DND-41 (cell line): ENCODE results near the gene CHRNB2.

Experiments used
- EZH2 ChIP-seq: IDR thresholded peaks from 3 replicates; pipeline ENCODE4 v1.6.1; 2012; ENCODE audit warnings: borderline replicate concordance, low read depth, mild to moderate bottlenecking, moderate library complexity, low read length, inconsistent platforms; ENCODE audit not compliant: severe bottlenecking
- TF ChIP-seq, protein P1 (sequence below): IDR thresholded peaks from 2 replicates; pipeline ENCODE4 v1.5.1; 2012; ENCODE audit warnings: borderline replicate concordance, low read length, moderate library complexity, mild to moderate bottlenecking; ENCODE audit not compliant: poor library complexity, severe bottlenecking; ENCODE audit errors: extremely low read depth

DNA sequence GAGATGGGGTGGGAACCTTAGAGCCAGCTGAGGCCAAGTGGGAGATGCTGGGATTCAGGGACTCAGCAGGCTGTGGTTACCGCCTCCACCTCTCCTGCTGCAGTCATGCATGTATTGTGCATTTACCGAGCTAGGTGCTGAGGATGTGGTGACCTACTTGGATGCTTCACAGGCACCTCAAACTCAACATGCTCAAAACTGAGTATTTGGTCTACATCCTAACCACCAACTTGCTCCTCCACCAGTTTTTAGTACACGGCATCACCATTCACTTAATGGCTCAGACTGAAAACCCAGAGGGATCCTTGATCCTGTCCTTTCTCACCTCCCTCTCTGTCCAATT, 5.6 kb downstream of the CHRNB2 start:
- TF ChIP-seq, protein P1, sequence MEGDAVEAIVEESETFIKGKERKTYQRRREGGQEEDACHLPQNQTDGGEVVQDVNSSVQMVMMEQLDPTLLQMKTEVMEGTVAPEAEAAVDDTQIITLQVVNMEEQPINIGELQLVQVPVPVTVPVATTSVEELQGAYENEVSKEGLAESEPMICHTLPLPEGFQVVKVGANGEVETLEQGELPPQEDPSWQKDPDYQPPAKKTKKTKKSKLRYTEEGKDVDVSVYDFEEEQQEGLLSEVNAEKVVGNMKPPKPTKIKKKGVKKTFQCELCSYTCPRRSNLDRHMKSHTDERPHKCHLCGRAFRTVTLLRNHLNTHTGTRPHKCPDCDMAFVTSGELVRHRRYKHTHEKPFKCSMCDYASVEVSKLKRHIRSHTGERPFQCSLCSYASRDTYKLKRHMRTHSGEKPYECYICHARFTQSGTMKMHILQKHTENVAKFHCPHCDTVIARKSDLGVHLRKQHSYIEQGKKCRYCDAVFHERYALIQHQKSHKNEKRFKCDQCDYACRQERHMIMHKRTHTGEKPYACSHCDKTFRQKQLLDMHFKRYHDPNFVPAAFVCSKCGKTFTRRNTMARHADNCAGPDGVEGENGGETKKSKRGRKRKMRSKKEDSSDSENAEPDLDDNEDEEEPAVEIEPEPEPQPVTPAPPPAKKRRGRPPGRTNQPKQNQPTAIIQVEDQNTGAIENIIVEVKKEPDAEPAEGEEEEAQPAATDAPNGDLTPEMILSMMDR: no peak
- TF ChIP-seq EZH2: no peak
